NK-92 (cell line): Measurements from ENCODE around the gene CFD.
"Not testable (repeated sequence)": the region's sequence is repeated elsewhere in the genome, so short reads cannot be mapped to it uniquely, and the experiment has no call there.

ENCODE experiments used
- DNase-seq: peaks from one replicate; lab custom pipeline; 2025; ENCODE audit not compliant: unreplicated experiment; lab: John Stamatoyannopoulos, UW

Gene CFD

DNA sequence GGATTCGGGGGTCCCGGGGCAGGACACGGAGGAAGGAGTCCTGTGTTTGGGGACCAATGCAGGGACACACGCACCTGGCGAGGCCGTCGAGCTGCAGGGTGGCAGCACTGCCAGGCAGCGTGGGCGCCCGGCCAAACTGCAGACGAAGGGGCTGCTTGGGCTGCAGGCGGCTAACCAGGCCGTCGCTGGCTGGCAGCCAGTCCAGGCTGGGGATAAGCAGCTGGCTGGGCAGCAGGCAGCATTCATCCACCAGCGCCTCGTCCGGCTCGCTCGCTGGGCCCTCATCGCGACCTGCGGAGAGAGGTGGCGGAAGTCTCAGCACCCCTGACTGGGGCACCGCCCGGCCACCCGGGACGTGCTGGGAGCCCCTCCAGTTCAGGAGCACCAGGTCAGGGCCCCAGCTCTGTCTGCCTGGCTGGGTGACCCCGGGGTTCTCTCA is 11.5 kb downstream of the CFD start:
- no peak for DNase-seq

DNA sequence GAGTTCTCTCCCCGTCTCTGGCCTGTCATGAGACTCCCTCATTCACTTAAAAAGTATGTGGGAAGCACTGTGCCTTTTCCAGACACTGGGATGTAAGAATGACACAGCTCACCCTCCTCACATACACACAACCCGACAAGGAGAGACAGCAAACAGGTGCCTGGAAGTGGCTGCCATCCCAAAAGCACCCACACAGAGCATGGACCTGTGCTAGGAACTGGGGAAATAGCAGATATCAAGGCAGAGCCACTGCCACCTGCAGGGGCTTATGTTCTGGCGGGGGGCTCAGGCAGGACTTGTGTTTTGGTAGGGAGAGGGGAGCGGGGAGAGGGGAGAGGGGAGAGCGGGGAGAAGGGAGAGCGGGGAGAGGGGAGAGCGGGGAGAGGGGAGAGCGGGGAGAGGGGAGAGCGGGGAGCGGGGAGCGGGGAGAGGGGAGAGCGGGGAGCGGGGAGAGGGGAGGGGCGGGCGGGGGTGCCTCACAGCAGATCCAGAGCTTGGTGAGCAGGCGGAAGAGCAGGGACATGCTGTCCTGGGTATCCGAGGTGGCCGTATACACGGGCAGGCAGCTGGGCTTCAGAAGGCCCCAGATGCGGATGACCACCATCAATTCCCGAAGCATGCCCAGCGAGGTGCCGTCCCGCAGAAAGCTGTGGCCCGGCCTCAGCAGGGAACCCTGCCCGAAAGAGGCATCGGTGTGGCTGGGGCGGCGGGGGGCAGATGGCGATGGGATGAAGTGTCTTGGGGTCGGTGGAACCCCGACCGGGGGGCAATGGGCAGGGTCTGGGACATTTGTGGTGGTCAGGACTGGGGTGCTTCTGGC is 12.2 kb downstream of the CFD start:
- DNase-seq: no peak

DNA sequence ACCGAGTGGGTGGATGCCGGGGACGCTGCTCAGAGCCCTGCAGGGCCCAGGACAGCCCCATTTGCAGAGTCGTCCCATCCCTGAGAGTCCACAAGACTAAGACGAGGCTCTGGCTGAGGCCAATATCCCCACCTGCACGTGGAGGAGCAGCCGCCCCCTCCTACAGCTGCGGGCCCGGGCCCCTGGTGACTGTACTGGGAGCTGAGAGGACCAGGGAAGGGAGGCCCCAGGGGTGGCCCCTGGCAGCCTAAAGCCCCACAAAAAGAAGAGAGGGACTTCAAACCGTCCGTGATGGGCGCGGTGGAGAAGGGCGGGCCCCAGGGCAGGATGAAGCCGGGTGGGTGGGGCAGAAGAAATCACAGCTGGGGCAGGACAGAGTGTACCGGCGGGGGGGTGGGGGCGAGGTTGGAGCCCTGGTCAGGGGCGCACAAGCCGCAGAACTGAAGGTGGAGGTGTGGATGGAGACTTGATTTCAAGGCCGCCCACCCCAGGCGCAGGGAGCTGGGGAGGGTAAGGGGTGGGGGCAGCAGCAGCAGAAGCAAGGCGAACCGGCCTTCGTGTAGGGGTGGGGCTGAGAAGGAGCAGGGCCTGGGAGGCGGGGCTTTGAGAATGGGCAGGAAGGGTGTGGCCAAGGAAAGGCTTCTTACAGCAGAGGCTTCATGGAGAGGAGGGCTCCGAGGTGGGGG is 12.9 kb downstream of the CFD start:
- no peak for DNase-seq

DNA sequence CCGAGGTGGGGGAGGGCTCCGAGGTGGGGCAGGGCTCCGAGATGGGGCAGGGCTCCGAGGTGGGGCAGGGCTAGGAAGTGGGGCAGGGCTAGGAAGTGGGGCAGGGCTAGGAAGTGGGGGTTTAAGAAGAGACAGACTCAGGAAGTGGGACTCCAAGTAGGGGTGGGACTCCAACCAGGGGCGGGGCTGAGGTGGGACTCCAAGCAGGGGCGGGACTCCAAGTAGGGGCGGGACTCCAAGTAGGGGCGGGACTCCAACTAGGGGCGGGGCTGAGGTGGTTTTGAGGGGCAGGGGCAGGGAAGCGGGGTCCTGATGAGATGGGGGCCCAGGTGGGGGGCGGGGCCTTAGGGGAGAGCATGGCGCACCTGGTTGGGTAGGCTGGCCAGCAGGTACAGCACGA is 13.6 kb downstream of the CFD start:
- DNase-seq: no peak

DNA sequence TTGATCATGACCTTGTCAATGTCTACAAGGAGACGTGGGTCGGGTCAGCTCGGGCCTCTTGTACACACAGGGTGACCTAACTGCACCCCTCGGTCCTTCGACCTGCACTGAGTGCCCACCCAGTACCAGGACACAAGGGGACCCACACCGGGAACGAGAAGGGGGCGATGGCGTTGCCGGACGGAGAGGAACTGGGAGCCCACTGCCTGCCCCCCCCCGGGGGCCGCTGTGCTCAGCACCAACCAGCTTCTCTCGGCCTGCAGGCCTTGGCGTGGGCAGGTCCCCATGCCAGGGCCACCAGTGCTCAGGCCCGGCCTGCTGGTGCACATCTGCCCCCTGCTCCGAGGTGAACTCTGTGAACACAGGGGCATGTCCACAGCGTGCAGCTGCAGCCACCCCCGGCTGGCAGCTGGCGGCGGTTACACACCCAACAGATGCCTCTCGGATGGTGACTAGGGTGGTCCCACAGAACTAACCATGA is 14.1 kb downstream of the CFD start:
- no peak for DNase-seq

DNA sequence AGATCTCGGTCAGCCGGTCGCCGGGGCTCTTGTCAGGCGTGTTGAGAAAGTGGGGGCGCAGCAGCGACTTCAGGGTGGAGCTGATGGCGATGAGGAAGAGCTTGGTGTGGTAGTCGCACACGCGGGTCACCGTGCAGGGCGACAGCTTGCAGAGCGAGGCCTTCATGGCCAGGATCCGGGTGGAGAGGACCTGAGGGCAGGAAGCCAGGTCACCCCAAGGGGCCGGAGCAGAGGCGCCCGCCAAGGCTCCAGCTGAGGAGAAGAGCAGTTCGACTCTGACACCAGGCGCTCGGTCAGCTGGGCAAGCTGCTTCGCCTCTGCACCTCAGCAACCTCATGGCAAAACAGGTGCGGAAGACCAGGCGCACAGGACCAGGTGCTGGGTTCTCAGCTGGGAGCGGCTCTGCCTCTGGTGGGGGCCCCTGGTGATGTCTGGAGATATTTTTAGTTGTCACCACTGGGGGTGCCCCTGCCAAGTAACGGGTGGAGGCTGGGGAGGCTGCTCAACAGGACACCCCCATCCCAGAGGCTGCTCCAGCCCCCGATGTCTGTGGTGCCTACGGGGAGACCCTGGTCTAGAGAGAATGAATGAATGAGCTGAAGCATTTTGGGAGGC is 15.9 kb downstream of the CFD start:
- no peak for DNase-seq

DNA sequence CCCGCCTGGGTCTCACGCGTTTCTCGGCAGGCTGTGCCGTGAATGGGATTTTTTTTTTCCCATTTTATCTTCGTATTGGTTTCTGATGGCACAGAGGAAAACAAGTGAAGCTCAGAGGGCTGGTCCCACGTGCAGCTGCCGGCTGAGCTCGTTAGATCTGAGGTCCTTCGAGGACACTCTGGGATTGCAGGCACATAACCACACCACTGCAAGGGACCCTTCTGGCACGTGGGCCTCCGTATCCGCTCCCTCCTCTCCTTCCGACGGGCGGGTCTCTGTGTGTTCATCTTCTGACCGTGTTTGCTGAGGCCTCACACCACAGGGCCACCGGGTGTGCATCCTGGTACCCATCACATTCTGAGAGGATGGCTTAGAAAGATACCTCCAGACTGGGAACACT is 16.6 kb downstream of the CFD start:
- no peak for DNase-seq

DNA sequence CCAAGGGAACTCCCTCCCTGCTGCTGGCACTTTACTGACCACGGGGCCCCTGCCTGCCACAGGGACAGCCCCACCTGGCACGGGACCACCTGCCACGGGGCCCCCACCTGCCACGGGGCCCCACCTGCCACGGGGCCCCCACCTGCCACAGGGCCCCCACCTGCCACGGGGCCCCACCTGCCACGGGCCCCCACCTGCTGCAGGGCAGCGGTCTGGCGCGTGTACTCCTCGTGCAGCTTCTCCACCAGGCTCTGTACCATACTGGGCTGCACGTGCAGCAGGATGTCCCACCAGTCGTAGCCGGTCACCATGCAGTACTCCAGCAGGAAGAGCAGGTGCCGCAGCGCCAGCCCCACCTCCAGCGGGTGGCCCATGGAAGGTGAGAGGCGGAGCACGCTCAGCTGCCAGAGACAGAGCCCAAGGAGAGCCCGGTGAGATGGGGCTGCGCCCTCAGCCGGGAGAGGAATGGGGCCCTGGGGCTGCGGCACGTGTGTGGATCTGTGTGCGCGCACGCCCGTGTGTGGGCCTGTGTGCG is 17.4 kb downstream of the CFD start:
- DNase-seq: no peak

DNA sequence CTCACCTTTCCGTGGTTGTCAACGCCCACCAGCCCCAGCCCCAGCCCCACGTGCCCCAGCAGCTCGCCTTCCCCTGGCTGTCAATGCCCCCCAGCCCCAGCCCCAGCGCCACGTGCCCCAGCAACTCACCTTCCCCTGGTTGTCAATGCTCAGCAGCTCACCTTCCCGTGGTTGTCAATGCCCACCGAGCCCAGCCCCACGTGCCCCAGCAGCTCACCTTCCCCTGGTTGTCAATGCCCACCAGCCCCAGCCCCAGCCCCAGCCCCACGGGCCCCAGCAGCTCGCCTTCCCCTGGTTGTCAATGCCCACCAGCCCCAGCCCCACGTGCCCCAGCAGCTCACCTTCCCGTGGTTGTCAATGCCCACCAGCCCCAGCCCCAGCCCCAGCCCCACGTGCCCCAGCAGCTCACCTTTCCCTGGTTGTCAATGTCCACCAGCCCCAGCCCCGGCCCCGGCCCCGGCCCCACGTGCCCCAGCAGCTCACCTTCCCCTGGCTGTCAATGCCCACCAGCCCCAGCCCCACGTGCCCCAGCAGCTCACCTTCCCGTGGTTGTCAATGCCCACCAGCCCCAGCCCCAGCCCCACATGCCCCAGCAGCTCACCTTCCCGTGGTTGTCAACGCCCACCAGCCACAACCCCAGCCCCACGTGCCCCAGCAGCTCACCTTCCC is 18.7 kb downstream of the CFD start:
- DNase-seq: not testable (repeated sequence)

DNA sequence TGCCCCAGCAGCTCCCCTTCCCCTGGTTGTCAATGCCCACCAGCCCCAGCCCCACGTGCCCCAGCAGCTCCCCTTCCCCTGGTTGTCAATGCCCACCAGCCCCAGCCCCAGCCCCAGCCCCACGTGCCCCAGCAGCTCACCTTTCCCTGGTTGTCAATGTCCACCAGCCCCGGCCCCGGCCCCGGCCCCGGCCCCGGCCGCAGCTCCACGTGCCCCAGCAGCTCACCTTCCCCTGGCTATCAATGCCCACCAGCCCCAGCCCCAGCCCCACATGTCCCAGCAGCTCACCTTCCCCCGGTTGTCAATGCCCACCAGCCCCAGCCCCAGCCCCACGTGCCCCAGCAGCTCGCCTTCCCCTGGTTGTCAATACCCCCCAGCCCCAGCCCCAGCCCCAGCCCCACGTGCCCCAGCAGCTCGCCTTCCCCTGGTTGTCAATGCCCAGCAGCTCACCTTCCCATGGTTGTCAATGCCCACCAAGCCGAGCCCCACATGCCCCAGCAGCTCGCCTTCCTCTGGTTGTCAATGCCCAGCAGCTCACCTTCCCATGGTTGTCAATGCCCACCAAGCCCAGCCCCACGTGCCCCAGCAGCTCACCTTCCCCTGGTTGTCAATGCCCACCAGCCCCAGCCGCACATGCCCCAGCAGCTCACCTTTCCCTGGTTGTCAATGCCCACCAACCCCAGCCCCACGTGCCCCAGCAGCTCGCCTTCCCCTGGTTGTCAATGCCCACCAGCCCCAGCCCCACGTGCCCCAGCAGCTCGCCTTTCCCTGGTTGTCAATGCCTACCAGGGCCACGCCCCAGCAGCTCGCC is 19.5 kb downstream of the CFD start:
- DNase-seq: not testable (repeated sequence)

DNA sequence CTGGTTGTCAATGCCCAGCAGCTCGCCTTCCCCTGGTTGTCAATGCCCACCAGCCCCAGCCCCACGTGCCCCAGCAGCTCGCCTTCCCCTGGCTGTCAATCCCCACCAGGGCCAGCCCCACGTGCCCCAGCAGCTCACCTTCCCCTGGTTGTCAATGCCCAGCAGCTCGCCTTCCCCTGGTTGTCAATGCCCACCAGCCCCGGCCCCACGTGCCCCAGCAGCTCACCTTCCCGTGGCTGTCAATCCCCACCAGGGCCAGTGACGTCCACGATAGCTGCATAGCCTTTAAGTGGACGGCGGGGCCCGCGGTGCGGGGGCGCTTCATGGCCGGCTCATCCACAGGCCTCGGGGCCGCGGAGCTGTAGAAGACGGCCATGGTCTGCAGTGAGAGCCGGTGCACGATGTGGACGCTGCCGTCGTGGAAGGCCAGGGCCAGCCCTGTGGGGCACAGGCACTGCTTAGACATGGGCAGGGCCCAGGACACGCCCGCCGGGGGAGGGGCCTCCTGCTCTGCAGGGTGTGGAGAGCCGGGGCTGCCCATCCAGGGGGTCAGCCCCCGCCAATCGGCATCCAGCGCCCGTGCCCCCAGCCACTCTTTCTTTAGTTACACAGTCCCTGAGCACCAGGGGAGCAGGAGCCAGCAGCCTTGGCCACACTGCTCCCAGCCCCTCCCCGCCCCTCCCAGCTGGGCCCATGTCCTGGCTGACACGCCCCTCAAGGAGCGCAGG is 20.4 kb downstream of the CFD start:
- no peak for DNase-seq

DNA sequence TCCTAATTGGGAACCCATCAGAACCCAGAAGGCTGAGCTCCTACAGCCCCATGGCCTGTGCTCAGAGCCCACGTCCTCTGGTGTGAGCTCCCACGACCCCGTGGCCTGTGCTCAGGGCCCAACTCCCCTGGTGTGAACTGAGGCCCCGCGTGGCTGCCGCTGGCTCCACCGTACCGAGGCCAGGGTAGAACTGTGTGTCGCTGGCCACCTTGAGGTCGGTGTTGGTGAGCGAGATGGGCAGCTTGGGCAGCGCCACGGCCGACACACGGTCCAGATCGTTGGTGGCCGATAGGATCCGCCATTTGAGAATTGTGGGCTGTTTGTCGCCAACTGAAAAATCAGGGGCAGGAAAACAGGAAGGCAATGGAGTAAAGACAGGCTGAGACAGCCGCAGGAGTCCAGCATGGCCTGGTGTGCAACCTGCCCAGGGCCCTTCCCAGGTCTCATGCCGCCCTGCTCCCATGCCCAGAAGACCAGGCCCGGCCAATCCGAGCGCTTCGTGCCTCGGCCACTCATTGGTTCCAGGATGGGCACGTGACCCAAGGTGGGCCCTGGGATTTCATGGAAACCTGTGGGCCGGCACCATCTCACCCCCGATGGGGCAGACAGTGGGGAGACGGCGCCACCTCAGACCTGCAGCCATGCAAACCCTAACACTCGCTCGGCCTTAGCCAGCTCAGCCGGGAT is 22.1 kb downstream of the CFD start:
- DNase-seq: no peak

DNA sequence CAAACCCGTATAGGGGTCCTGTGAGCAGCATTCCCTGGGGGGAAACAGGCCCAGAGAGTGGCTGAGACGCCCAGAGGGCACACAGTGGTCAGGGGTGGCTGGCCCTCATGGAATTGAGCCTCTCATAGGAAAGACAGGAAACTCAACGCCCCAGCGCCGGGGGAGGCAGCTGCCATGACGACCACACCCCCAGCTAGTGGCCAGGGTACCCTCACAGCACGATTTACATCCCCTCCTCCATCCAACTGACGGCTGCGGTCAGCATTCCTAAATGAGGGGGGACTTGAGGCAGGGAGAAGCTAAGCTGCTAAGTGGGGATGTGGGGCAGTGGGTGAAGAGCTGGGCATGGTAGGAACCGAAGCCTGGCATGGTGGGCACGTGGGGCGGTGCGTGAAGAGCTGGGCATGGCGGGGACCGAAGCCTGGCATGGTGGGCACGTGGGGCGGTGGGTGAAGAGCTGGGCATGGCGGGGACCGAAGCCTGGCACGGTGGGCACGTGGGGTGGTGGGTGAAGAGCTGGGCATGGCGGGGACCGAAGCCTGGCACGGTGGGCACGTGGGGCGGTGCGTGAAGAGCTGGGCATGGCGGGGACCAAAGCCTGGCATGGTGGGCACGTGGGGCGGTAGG is 23.5 kb downstream of the CFD start:
- no peak for DNase-seq

DNA sequence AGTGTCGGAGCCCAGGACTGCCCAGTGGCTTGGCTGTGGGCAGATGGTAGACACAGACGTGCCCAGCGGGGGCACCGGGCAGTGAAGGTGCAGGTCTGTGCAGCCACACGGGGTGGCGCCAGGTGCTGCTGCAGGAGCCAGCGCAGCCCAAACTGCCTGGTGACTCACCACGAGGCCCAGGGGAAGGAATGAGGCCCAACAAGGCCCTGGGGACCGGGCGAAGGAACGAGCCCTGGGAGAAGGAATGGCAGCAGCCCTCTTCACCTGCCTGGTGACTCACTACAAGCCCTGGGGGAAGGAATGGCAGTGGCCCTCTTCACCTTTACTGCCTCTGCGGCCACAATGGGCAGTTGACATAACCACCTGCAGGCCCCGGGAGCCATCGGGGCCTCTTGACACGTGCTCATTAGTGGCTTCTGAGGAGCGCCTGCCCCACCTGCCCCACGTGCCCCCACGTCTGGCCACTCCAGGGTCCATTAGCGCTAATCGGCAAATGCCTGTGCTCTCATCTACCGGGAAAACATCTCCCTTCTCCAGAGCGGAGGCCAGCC is 24.3 kb downstream of the CFD start:
- no peak for DNase-seq

DNA sequence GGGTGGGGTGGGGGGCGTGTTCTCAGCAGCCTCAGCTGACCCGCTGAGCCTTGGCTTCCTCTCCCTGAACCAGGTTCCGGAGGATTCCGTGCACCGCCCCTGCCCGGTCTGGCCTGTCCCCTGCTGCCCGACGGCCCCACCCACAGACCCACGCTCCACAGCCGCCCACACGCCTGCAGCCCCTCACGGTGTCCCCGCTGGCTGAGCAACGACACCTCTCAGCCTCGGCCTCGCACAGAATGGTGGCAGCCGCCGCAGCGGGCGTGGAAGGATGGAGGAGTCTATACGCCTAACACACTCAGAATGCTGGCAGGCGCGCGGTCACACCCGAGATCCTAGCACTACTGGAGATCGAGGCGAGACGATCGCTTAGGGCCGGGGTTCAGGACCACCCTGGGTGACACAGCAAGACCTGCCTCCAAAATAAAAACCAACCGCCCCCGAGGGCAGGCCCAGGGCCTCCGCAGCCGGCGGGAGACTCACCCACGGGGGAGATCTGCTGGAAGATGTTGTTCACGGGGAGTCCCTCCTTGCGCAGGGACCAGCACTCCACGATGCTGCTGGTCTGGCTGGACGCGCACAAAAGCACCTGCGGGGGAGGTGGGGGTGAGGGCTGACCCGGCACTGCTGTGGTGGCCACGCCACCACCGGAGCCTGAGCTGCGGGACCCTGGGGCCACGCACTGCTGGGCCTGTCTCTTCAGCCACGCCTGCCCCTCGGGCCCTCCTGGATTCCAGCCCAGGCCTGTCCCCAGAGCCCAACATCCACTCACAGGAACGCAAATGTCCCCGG is 25.2 kb downstream of the CFD start:
- DNase-seq: no peak

DNA sequence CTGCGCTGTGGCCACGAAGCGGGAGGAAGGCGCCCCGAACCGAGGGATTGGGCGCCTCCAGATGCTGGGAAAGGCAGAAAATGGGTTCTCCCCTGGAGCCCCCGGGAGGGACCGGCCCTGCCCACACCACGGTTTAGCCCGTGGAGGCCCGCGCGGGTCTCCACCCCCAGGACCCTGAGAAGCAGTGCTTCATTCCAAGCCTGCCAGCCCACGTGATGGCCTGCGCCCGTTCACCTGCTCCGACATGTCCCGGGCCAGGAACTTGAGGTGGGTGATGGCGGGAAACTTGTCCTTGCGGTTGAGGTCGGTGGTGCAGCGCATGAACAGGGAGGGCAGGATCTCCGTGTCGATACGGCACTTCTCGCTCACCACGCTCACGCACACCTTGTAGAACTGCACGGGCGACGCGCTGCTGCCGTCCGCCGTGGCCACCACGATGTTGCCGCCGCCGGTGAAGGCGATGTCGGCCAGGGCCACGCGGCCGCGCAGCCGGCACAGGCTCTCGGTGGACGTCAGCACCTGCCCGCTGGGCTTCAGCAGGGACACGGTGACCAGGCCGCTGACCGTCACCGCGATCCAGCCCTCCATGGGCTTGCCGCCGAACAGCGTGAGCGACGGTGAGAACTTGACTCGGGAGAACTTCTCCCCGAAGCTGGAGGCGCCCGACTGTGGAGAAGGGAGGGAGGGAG is 26.2 kb downstream of the CFD start:
- DNase-seq: no peak

DNA sequence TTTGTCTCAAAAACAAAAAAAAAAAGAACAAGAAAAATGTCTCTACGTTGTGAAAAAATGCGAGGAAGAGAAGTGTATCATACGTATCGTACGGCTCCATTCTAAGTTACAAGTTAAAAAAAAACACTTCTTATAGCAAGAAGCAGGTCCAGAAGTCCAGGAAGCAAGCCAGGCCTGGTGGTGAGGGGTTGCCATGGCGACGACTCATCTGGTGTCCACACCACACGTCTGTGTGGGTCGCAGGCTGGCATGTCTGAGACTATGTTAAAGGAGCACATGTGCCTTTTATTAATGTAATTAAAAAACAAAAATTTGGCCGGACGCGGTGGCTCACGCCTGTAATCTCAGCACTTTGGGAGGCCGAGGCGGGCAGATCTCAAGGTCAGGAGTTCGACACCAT is 27.6 kb downstream of the CFD start:
- DNase-seq: no peak
